Mucosa of descending colon (tissue), 3 donors: ENCODE results near the gene ALDH1L1. TPM values are rescaled to one million over a fixed set of nuclear protein-coding genes. Genes with fewer than 3 reads are reported as not detected.
A peak's percentile ranks its signal among the peaks of the same experiment; 100 is the strongest.

Experiments
- ATAC-seq: fragments of 200-7000 bp; cut with Tn5 transposase; one replicate; pipeline ENCODE4 v1.9.1; 2020; ENCODE audit warnings: mild to moderate bottlenecking, moderate library complexity
- DNase-seq, 3 donors: peaks; one replicate each; pipeline ENCODE4 v3.0.0-alpha.2; 2020
- H3K36me3 ChIP-seq: fragments of 200-600 bp; one replicate; pipeline ENCODE4 v1.8.0; 2021; ENCODE audit warnings: low read depth, mild to moderate bottlenecking
- H3K4me1 ChIP-seq: fragments of 200-600 bp; one replicate; pipeline ENCODE4 v1.8.0; 2021; ENCODE audit warnings: low read depth, mild to moderate bottlenecking
- H3K4me3 ChIP-seq: fragments of 200-600 bp; one replicate; pipeline ENCODE4 v1.8.0; 2021; ENCODE audit warnings: mild to moderate bottlenecking
- H3K9me3 ChIP-seq: fragments of 200-600 bp; one replicate; pipeline ENCODE4 v1.8.0; 2021; ENCODE audit warnings: mild to moderate bottlenecking
- CTCF ChIP-seq: fragments of 200-600 bp; IDR thresholded peaks from one replicate; pipeline ENCODE4 v1.8.0; 2022; ENCODE audit warnings: antibody characterized with exemption, mild to moderate bottlenecking
- intact Hi-C, 2 donors: fragments of 100-400 bp; cut with DNase I in 1 of 2; cut with micrococcal nuclease in 1 of 2; formaldehyde crosslinking; loops; one replicate each; pipeline versions ENCODE4 v1.11.0 to v1.11.1; 2022; cut with DNase I, micrococcal nuclease
- total RNA-seq, 3 donors: library from RNA; stranded (reverse); fragmentation: NEBNext Ultra II Directional in 2 of 3; extraction: Animal tissue kit (Norgen Biotek cat#: 25700) in 2 of 3; gene quantifications; one replicate each; pipeline versions ENCODE4 v1.2.1 to v1.2.4, GENCODE V29; 2021 to 2023
- donor health status: DM: no; HTN: no; CAD: no; lungs with moderate emphysema.
- donor health status: DM: no; HTN: no; CAD: no.
- donor health status: DM: no; HTN: yes; CAD: no.

The ALDH1L1 gene
- total RNA-seq, 3 donors from 2014 or later, result 14.3 to 27.4 (median 15.0) TPM

GRCh38 chr3:126057501-126057819, 122.9 kb downstream of the ALDH1L1 start:
- TF ChIP-seq CTCF, result no peak
- Histone ChIP-seq H3K9me3 (no peaks in the 10 kb centered on the region), H3K36me3 (no peaks in the 10 kb centered on the region), H3K4me3 (no peak overlapping the region), H3K4me1 (no peaks in the 10 kb centered on the region)
- intact Hi-C loops, result no loop called here
- ATAC-seq, result no peak
- DNase-seq, result no peak

GRCh38 chr3:126056681-126057500, 123.5 kb downstream of the ALDH1L1 start:
- ATAC-seq (peak; percentile 71), DNase-seq (no peak)
- intact Hi-C loops, result no loop called here
- no peaks in the 10 kb centered on the region for H3K36me3 ChIP-seq
- H3K4me3 ChIP-seq, result no peak overlapping the region
- H3K9me3 ChIP-seq, result no peaks in the 10 kb centered on the region
- H3K4me1 ChIP-seq, result no peaks in the 10 kb centered on the region
- TF ChIP-seq CTCF, result no peak

GRCh38 chr3:126056088-126056487, 124.3 kb downstream of the ALDH1L1 start:
- no peak for TF ChIP-seq CTCF
- no peak for DNase-seq
- no peak overlapping the region for H3K4me3 ChIP-seq

GRCh38 chr3:126054870-126055269, 125.5 kb downstream of the ALDH1L1 start:
- TF ChIP-seq CTCF, result no peak
- no peak for DNase-seq
- H3K36me3 ChIP-seq, result no peaks in the 10 kb centered on the region
- no peak overlapping the region for H3K4me3 ChIP-seq
- no peaks in the 10 kb centered on the region for H3K9me3 ChIP-seq
- ATAC-seq, result no peak
- intact Hi-C loops, result no loop called here
- no peaks in the 10 kb centered on the region for H3K4me1 ChIP-seq

More at GRCh38 chr3:126056088-126056487, 124.3 kb downstream of the ALDH1L1 start:
- Histone ChIP-seq H3K9me3 (no peaks in the 10 kb centered on the region), H3K4me1 (no peaks in the 10 kb centered on the region), H3K36me3 (no peaks in the 10 kb centered on the region)
- ATAC-seq, result no peak
- intact Hi-C loops, result no loop called here

- TF ChIP-seq CTCF, result no peak
- DNase-seq (no peak), ATAC-seq (no peak)
- H3K4me1 ChIP-seq, result no peaks in the 10 kb centered on the region
- H3K36me3 ChIP-seq, result no peaks in the 10 kb centered on the region
- intact Hi-C loops, result no loop called here
- no peak overlapping the region for H3K4me3 ChIP-seq
- no peaks in the 10 kb centered on the region for H3K9me3 ChIP-seq
Observed at GRCh38 chr3:126053949-126054569, 126.3 kb downstream of the ALDH1L1 start.

Other genes with a start within 250 kb of the ALDH1L1 start
- gene ROPN1B, start 211.4 kb downstream of the ALDH1L1 start, total RNA-seq, result under 1 TPM in 1 of 3 donors, not detected in 2; 0.22 TPM
- 10 to 100 TPM; 23.0 to 33.9 (median 31.2) TPM for gene SLC41A3, start 96.5 kb downstream of the ALDH1L1 start, total RNA-seq
- 10 to 100 TPM in 1 of 3 donors, 1 to 10 TPM in 2; 1.3 to 21.9 (median 2.0) TPM for gene KLF15, start 176.8 kb upstream of the ALDH1L1 start, total RNA-seq
- not detected for gene CFAP100, start 214.3 kb upstream of the ALDH1L1 start, total RNA-seq